ENCODE measurements around the gene CPTP. TPM values are rescaled to one million over a fixed set of nuclear protein-coding genes. Genes with fewer than 3 reads are reported as not detected.

Gene CPTP
- total RNA-seq, 1 donor from 2014 or later = 50.2 TPM

DNA sequence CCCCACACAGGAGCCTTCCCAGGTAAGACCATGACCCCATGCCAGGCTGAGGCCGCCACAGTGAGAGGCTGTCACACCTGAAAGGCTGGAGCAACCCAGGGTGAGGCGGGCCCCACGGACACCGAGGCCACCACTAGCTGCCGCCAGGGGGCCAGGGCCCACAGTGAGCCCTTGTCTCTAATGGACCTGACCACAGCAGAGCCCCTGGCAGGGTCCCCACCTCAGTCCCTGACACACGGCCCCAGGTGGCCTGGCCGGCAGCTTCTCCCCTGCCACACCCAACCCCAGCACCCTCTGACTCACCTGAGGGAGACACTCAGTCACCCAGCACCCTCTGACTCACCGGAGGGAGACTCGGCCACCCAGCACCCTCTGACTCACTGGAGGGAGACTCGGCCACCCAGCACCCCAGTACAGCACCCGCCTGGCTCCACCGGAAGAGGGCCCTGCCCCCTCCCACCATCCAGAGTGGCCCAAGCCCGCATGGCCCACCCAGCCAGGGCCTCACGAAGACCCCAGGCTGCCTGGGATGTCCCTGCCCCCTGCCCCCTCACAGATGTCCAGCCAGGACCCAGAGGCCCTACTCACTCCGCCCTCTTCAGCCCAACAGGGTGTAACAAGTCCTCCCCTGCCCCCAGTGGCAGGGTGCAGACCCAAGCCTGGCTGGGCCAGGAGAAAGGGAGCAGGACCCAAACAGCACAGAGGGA is 20.2 kb downstream of the CPTP start:
- intact Hi-C loops (cut with DNase I) = no loop called here
- DNase-seq (ENCODE audit: low spot score) = no peak

DNA sequence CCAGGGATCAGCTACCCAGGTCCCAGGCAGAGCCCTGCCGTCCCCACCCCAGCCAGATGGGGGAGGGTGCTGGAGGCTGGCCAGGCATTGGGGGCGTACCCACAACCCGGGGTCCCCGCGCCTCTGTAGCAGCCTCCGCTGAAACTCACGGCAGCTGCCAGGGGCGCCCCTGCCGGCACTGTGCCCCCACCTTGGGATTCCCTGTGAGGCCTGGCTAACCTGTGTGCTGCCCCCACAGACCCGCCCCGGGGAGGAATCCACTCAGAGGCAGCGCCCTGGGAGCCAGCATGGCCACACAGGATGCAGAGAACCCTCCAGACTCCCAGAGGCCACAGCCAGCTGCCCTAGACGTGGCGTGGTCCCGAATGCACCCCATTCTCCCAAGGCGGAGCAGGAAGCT is 20.8 kb downstream of the CPTP start:
- no peak for DNase-seq (ENCODE audit: low spot score)
- intact Hi-C loops (cut with DNase I) = no loop called here

DNA sequence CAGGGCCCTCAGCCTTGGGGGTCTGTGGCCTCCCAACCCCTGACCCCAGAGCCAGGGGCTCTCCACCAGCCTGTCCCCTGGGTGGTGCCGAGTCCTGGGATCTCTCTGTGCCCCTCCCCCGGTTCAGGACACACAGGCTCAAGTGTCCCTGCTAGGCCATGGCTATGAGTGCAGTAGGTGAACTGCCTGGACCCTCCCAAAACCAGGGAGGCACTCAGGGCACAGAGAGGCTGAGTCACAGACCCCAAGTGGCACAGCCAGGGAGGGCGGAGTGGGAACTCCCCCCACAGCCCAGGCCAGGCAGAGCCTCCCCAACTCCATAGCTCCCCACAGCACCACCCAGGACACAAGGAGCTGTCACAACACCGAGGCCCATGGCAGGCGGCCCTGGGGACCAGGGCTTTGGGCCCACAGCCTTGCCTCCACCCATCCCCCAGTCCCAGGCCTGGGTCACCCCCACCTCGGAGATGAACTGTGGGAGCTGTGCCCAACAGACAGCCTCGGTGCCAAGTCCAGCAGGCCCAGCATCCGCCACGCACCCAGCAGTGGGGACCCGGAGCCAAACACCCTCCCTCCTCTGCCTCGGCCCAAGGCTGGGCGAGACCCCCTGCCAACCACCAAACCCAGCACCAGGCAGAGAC is 21.4 kb downstream of the CPTP start:
- DNase-seq (ENCODE audit: low spot score) = no peak
- intact Hi-C loops (cut with DNase I) = loop anchor here (2.0 kb wide), 1 partner anchor 21 kb away; the partner anchor contains the start of genes CPTP and INTS11

DNA sequence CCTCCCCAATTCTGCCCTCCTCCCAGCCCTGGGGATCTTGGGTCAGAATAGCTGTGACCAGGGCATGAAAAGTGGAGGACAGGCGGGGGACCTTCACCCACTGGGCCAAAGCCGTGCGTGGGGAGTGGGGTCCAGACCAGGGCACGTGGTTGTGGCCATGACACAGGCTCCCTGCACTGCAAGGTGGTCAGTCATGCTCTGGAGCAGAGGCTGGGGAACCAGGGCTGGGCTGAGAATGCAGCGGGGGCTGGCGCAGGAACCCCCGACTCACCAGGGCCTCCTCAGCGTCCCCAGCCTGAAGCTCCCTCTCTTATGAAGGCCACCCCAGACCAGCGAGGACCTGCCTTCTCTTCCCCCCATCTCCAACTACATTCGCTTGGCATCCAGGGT is 21.9 kb downstream of the CPTP start:
- intact Hi-C loops (cut with DNase I) = loop anchor here (2.0 kb wide), 1 partner anchor 22 kb away; the partner anchor contains the start of genes CPTP and INTS11

DNA sequence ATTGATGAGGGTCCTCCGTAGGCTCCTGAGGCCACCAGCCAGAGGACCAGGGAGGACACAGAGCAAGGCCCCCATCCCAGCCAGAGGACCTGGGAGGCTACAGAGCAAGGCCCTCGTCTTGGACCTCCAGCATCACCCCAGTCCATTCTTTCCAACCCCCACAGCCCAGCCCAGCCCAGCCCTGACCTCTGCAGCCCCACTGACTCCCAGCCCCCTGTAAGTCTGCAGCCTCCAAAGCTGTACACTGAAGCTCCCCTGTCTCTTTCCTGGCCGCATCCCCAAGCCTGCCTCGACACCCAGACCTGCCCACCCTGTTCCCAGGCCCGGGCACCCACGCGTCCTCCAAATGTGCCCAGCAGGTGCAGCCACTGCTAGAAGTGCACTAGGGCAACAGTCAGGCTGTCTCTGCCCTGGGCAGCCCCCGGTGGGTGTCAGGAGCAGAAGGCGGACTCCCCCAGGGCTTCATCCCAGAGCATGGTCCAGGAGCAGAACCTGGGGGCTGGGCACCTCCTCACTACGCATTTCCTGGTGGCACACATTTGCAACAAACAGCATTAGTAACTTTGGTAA is 22.5 kb downstream of the CPTP start:
- intact Hi-C loops (cut with DNase I) = loop anchor here (2.0 kb wide), 1 partner anchor 22 kb away; the partner anchor contains the start of genes CPTP and INTS11

More for the DNA sequence above, 21.9 kb downstream of the CPTP start:
- DNase-seq (ENCODE audit: low spot score) = no peak

DNA sequence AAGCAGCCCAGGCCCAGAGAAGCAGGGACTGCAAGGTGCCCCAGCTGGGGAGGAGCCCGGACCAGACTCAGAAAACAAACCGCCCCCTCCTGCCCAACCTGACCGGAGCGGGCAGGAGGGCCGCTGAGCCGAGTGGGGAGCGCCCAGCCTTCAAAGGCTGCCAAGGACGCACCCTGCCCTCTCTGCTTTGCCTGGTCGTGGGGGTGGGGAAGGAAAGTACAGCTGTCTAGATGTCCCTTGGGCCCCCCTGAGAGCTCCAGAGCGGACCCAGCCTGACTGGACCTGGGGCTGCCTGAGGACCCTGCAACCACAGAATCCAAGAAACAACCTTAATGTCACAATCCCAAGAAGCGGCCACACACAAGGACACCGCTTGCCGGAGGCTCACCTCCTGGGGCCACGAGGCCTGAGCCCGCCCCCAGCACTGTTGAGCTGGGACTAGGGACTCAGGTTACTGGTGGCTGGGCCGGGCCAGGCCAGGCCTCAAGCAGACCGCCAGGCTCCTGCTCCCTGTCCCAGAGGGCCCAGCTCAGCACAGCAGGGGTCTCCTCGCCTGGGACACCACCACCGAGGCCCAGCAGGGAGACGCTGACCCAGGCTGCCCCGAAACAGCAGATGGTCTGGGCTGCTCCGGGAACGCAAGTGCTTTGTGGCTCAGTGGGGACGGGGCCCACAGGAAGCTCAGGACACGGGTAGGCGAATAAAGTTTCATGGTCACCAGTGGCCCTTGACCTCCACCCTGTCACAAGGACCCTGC is 23.2 kb downstream of the CPTP start:
- intact Hi-C loops (cut with DNase I) = loop anchor here (2.0 kb wide), 3 partner anchors 23 to 39 kb away; partner anchors contain the start of genes AURKAIP1, CPTP, INTS11 and PUSL1
- no peak for DNase-seq (ENCODE audit: low spot score)

More for the DNA sequence above, 22.5 kb downstream of the CPTP start:
- DNase-seq (ENCODE audit: low spot score) = no peak

DNA sequence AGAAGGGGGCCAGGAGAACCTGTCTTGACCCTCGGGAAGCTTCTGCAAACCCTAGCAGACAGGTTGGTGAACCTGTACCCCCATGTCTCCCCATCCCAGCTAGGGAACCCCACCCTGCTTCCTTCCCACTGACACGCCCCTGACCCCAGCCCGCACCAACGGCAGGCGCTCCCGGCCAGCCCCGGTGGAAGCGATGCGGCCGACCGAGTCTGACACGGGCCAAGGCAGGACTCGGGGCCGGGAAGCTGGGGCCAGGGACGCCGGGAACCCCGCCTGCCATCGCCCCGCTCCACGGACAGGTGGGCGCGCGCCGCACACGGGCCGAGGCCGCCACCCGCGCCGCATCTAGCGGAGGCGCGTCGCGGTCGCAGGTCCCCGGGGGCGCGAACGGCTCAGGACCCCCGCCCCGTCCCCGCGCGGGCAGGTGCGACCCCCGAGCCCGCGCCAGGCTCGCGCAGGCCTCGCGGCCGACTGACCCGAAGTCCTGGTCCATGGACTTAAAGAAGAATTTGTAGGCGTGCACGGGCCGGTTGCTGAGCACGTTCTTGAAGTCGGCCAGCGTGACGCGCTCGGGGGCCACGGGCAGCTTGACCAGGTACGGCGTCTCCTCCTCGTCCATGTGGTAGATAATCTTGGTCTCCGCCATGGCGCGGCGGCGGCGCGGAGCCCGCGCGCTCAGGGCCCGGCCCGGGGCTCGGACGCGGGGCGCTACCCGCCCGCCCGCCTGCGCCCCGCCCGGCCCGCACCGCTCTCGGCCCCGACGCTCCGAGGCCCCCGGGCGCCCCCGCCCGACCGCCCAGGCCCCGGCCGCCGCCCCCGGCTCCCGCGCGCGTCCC is 24.0 kb downstream of the CPTP start:
- no peak for DNase-seq (ENCODE audit: low spot score)
- intact Hi-C loops (cut with DNase I) = loop anchor here (2.0 kb wide), 2 partner anchors 26 to 40 kb away; partner anchors contain the start of genes AURKAIP1 and PUSL1

DNA sequence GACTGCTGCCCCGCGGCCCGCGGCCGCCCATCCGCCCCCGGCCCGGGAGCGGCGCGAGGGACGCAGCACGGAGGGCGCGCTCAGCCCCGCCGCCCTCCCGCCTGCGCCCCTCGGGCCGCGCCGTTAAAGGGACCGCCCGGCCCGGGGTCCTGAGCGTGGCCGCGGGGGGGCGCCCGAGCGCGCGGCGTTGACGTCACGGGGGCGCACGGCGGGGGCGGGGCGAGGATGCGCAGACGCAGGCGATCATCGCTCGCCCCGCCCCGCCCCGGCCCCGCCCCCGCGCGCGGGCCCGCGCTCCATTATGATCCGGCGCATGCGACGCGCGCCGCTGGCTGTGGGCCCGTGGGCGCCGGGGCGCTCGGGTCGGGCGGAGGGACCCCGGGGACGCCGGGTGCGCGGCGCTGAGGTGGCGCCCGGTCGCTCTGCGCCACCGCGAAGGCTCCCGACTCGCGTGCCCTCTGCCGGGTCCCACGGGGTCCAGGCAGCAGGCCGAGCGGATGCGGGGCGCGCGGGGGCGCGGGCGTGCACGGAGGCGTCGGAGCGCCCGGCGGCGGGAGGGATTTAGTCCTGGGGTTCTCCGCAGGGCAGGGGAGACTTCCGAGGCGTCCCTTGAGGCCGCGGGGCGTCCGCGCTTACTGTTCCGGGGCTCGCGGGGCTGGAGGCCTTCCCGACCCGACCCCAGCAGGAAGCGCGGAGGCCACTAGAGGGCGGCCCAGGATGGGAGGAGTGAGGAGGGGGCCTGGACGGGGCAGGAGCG is 24.8 kb downstream of the CPTP start, which contains the start of gene DVL1:
Gene DVL1, minus strand, starts transcription at position 163 of the 757 bp plus-strand sequence. CDS start 353 bp downstream, outside the sequence.
- DNase-seq (ENCODE audit: low spot score) = no peak

DNA sequence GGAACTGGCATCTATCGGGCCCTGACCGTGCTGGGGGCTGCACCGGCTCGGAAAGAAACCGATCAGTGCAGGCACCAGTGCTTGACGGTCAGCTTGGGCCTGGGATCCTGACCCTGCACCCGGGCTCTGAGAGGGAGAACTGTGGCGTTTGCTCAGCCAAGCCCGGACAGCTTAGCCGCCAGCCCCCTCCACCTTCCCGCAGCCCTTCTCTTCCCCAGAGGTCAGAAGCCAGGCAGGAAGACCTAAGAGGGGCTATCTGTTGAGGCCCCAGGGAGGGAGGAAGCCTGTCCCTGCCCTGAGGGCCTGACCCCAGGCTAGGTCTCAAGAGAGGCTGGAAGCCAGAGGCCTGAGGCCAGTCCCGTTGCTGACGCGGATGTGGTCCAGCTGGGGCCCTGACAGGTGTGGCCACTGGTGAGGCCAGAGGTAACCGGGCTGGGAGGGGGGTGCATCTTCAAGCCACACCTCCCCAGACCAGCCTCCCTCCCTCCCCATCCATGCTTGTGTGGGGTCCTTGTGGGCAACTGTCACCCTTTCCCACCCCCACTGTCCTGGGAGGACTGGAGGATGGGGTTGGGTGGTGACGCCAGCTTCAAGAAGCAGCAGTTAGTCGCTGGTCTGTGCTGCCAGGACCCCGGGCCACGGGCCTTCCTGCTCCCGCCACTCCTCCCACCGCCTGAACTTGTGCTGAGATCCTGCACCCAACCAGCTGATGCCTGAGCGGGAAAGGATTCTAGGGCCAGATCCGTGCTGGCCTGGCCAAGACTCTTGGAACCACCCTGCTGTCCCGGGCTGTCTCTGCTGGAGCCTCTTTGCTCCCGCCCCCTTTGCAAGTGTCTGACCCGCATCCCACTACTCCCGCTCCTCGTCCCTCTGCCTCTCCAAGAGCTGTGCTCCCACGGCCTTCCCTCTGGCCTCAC is 27.2 kb downstream of the CPTP start:
- intact Hi-C loops (cut with DNase I) = no loop called here
- DNase-seq (ENCODE audit: low spot score) = no peak

More for the DNA sequence above, 24.8 kb downstream of the CPTP start, which contains the start of gene DVL1:
- intact Hi-C loops (cut with DNase I) = loop anchor here (2.0 kb wide), 2 partner anchors 25 to 41 kb away; partner anchors contain the start of genes AURKAIP1 and PUSL1

DNA sequence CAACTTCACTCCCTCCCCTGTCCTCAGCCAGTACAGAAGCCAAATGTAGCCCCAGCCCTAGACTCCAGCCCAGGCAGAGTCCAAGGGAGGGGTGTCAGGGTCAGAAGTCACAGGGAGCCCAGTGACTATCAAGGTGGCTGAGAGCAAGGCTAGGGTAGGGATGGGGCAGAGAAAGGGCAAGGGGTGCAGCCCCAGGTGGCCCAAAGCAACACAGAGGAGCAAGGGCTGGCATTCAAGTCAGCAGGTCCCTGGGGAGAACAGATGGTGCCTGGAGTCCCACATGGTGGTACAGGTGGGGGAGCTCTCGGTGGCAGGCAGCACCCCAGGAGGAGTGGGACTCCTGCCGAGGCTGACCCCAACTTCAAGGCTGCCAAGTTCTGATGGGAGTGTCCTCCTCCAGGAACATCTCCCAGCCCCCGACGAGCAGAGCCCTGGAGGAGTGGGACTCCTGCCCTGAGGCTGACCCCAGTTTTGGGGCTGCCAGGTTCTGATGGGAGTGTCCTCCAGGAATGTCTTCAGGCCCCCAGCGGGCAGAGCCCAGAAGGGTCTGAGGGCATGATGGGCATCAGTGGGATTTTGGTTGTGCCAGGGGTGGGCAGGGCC is 28.3 kb downstream of the CPTP start:
- no peak for DNase-seq (ENCODE audit: low spot score)
- intact Hi-C loops (cut with DNase I) = no loop called here

DNA sequence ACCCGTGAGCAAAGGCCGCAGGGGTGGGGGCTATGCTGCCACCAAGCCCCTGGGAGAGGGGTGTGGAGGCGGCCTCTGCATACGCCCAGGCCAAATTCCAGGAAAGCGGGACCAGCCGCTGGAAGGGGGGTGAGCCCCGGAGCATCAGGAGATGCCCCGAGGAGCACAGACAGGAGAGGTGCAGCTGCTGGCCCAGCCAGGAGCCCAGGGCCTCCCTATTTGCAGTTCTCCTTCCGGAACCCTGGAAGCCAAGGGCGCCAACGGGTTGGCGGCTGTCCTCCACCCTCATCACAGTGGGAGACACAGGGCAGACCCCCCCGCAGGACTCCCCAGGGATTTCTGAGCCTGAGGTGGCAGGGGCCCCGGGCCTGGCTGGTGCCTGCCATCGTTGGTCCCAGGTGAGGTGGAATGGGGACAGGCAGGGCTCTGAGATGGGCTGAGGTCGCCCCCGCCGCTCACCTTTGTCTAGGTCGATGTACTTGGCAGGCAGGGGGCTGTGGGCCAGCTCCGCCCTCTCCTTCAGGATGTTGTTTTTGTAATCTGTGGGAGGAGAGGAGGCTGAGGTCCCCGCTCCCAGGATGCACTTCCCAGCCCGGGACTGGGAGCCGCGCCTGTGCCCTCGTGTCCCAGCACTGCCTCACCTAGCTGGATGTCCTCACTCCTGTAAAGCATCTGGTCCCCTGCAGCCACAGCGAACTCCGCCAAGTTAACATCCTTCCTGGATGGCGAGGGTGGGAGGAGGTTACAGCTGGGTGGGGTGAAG is 29.0 kb downstream of the CPTP start:
- DNase-seq (ENCODE audit: low spot score) = no peak
- intact Hi-C loops (cut with DNase I) = no loop called here

DNA sequence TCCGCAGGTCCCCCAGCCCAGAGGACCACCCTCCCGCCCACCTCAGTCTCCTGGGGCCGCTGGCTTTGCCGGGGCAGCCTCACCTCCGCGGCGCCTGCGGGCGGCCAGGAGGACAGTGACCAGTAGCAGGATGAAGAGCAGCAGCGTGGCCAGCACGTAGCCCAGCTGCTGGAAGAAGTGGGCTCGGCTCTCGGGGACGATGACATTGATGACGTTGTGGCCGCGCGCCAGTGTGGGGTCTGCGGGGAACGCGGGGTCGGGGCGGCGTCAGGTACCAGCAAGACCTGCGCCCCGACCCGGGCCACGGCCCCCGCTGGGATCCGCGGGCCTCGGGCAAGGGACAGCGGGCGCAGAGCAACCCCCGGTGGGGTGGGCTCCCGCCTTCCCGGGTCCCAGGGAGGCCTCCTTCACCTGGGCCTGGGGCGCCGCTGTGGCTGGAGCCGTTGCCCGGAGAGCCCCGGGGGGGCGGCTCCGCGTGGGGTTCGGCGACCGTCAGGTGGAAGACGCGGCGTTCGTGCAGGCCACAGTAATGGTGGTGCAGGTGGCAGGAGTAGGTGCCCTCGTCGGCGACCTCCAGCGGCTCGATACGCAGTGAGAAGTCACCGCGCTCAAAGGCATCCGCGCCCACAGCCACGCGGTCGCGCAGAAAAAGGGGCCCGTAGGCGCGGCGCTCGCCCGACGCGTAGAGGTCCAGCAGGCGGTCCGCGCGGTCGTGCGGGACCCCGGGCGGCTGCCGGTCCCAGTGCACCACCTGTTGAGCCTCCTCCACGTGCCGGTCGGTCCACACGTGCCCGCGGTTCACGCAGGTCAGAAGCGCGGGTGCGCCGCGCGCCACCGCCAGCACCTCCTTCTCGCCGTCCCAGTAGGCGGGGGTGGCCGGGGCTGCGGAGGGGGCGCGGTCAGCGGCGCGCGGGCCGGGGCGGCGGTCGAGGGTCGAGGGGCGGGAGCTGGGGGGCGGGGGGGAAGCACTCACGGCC is 30.0 kb downstream of the CPTP start:
- intact Hi-C loops (cut with DNase I) = loop anchor here (5.0 kb wide), 1 partner anchor 78 kb away; no protein-coding TSS in a partner anchor
- no peak for DNase-seq (ENCODE audit: low spot score)

DNA sequence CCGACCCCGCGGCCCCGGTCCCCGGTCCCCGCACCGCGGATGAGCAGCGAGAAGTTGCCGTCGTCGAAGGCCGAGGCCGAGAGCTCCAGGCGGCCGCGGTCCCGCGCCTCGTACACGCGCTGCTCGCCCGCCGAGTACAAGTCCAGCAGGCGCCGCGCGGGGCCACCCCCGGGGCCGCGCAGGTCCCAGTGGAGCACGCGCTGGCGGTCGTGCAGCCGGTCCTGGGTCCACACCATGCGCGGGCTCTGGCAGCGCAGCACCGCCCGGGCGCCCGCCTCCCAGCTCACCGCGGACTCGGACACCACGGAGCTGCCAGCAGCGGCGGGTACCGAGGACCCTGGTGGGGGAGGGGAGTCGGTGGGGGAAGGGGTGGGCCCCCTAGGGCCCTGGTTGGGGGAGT is 30.8 kb downstream of the CPTP start:
- DNase-seq (ENCODE audit: low spot score) = no peak
- intact Hi-C loops (cut with DNase I) = loop anchor here (5.0 kb wide), 1 partner anchor 77 kb away; no protein-coding TSS in a partner anchor

DNA sequence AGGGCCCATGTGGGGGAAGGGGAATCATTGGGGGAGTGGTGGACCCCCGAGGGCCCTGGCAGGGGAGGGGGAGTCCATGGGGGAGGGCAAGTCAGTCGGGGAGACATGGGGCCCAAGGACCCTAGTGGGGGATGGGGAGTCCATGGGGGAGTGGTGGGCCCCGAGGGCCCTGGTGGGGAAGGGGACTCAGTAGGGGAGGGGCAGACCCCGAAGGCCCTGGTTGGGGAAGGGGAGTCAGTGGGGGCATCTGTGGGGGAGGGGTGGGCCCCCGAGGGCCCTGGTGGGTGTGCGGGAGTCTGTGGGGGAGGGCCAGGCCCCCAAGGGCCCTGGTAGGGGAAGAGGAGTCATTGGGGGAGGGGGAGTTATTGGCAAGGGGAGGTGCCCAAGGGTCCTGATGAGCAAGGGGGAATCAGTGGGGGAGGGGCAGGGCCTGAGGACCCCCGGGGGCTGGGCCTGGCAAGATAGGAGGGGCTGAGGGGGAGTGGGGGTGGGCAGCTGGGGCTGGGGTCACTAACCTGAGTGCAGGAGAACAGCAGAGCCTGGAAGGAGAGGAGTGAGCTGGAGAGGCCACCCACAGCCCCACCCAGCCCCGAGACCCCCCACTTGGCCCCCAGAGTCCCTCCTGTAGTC is 31.7 kb downstream of the CPTP start:
- no peak for DNase-seq (ENCODE audit: low spot score)
- intact Hi-C loops (cut with DNase I) = loop anchor here (5.0 kb wide), 1 partner anchor 76 kb away; no protein-coding TSS in a partner anchor
